Gastroesophageal sphincter (tissue), 3 donors: ENCODE results near the gene ADAM23.

Experiments
- CTCF ChIP-seq, 4 experiments: fragments of 200-600 bp in 2 of 4; fragments of 450-650 bp in 2 of 4; sonication (generic) in 1 of 4; IDR thresholded peaks; one replicate each; pipeline ENCODE4 v1.5.1; 2017 to 2019; ENCODE audit warnings: antibody characterized with exemption in 4 of 4, mild to moderate bottlenecking in 2 of 4, moderate library complexity in 2 of 4
- EP300 ChIP-seq: sonication (generic); formaldehyde crosslinking; IDR thresholded peaks from one replicate; pipeline ENCODE4 v1.6.1; 2017; ENCODE audit warnings: antibody characterized with exemption, mild to moderate bottlenecking
- POLR2A ChIP-seq, 2 donors: fragments of 450-650 bp; IDR thresholded peaks; one replicate each; pipeline ENCODE4 v1.6.1; 2017; ENCODE audit warnings: antibody characterized with exemption in 2 of 2, mild to moderate bottlenecking in 2 of 2, moderate library complexity in 1 of 2
- POLR2AphosphoS5 ChIP-seq: sonication (generic); formaldehyde crosslinking; IDR thresholded peaks from one replicate; pipeline ENCODE4 v1.6.1; 2017; ENCODE audit warnings: antibody characterized with exemption

- no peak for TF ChIP-seq POLR2A (IDR thresholded peaks at IDR 0.05)
- TF ChIP-seq CTCF (IDR thresholded peaks at IDR 0.05): no peak
- no peak for TF ChIP-seq EP300
- TF ChIP-seq POLR2AphosphoS5: no peak
These were observed 88.7 kb downstream of the ADAM23 start for GRCh38 chr2:206531996-206532543.
